Measurements from ENCODE around the gene TAS2R30. TPM values are rescaled to one million over a fixed set of nuclear protein-coding genes. Genes with fewer than 3 reads are reported as not detected.
A peak's percentile ranks its signal among the peaks of the same experiment; 100 is the strongest.

TAS2R30 gene
- total and polyA plus RNA-seq, 9 of the 15 experiments (the other 6 are each of a cell fraction or from before 2014, with no cell fraction given): 0.11 to 4.0 (median 0.99) TPM; not detected in 3

DNA sequence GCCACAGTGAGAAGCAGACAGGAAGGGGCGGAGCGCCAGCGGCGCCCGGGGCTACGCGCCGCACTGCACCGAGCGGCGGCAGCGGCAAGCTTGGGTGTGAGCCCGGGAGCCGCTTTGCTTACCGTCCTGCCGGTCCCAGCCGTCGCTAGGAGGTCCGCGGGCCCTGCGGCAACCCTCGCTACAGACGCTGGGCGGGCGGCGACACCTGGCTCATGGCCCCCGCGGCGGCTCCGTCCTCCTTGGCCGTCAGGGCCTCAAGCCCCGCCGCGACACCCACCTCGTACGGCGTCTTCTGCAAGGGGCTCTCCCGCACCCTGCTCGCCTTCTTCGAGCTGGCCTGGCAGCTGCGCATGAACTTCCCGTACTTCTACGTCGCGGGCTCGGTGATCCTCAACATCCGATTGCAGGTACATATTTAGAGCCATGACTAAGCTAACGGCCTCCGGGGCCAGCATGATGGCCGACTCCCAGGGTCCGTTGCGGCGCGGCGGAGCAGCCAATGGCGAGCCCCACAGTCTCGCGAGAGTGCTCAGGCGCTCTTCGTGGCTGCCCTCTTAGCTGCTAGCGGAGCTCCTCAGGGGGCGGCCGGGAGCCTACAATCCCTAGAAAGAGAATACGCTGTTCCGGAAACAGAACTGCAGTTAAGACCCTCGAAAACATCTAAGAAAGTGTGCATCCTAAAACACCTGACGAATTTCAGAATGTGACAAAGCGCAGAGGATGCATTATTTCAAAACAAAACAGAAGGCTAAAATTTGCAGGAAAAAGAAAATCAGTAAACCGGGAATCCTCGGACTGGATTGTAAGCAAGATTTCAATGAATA, 36.9 kb upstream of the TAS2R30 start, which contains the start of gene SMIM10L1 (continued):
- no peak for TF ChIP-seq PATZ1 (CRISPR knock-in tag; IDR thresholded peaks at IDR 0.05; ENCODE audit: borderline replicate concordance)
- TF ChIP-seq, protein P1, sequence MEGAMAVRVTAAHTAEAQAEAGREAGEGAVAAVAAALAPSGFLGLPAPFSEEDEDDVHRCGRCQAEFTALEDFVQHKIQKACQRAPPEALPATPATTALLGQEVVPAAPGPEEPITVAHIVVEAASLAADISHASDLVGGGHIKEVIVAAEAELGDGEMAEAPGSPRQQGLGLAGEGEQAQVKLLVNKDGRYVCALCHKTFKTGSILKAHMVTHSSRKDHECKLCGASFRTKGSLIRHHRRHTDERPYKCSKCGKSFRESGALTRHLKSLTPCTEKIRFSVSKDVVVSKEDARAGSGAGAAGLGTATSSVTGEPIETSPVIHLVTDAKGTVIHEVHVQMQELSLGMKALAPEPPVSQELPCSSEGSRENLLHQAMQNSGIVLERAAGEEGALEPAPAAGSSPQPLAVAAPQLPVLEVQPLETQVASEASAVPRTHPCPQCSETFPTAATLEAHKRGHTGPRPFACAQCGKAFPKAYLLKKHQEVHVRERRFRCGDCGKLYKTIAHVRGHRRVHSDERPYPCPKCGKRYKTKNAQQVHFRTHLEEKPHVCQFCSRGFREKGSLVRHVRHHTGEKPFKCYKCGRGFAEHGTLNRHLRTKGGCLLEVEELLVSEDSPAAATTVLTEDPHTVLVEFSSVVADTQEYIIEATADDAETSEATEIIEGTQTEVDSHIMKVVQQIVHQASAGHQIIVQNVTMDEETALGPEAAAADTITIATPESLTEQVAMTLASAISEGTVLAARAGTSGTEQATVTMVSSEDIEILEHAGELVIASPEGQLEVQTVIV (CRISPR knock-in tag; IDR thresholded peaks at IDR 0.05; ENCODE audit: borderline replicate concordance): no peak
- TF ChIP-seq, protein P2, sequence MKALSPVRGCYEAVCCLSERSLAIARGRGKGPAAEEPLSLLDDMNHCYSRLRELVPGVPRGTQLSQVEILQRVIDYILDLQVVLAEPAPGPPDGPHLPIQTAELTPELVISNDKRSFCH (CRISPR knock-in tag; IDR thresholded peaks at IDR 0.05): no peak
- TF ChIP-seq, protein P2 (tag; IDR thresholded peaks at IDR 0.05): peak; percentile 28; the same call in 1 of the 2 replicates
- TF ChIP-seq CTBP1 (IDR thresholded peaks at IDR 0.05; ENCODE audit: borderline replicate concordance): peak; percentile 40; the same call in 1 of the 2 replicates
- no peak for TF ChIP-seq ZBTB26 (CRISPR knock-in tag; IDR thresholded peaks at IDR 0.05)
- TF ChIP-seq, protein P3, sequence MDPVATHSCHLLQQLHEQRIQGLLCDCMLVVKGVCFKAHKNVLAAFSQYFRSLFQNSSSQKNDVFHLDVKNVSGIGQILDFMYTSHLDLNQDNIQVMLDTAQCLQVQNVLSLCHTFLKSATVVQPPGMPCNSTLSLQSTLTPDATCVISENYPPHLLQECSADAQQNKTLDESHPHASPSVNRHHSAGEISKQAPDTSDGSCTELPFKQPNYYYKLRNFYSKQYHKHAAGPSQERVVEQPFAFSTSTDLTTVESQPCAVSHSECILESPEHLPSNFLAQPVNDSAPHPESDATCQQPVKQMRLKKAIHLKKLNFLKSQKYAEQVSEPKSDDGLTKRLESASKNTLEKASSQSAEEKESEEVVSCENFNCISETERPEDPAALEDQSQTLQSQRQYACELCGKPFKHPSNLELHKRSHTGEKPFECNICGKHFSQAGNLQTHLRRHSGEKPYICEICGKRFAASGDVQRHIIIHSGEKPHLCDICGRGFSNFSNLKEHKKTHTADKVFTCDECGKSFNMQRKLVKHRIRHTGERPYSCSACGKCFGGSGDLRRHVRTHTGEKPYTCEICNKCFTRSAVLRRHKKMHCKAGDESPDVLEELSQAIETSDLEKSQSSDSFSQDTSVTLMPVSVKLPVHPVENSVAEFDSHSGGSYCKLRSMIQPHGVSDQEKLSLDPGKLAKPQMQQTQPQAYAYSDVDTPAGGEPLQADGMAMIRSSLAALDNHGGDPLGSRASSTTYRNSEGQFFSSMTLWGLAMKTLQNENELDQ (CRISPR knock-in tag; IDR thresholded peaks at IDR 0.05; ENCODE audit: borderline replicate concordance): no peak
- TF ChIP-seq MTA1 (IDR thresholded peaks at IDR 0.05; ENCODE audit: borderline replicate concordance): no peak
- TF ChIP-seq GABPB2 (CRISPR knock-in tag; conservative IDR thresholded peaks at IDR 0.05): no peak
- peak; percentile 24; the same call in 1 of the 2 replicates for TF ChIP-seq E2F1 (CRISPR knock-in tag; IDR thresholded peaks at IDR 0.05)
- TF ChIP-seq STAT5A (IDR thresholded peaks at IDR 0.05; ENCODE audit: borderline replicate concordance, low read length): no peak
- peak; percentile 18 to 28 for TF ChIP-seq E2F6 (IDR thresholded peaks at IDR 0.05; ENCODE audit: borderline replicate concordance in 1 of 2, extremely low read depth in 1 of 2, insufficient read depth in 1 of 2, insufficient read length in 1 of 2, low read depth in 1 of 2, low read length in 1 of 2, poor library complexity in 1 of 2, severe bottlenecking in 1 of 2)
- no peak for TF ChIP-seq TRIM28 (IDR thresholded peaks at IDR 0.05)
- TF ChIP-seq ZSCAN29 (IDR thresholded peaks at IDR 0.05): no peak; the same call in 1 of the 2 replicates
